Peyer's patch (tissue), 4 donors: ENCODE measurements around the gene TEX13D.

Experiments used
- POLR2A ChIP-seq, 2 donors: fragments of 450-650 bp; IDR thresholded peaks; one replicate each; pipeline ENCODE4 v1.5.1; 2017; ENCODE audit warnings: antibody characterized with exemption in 2 of 2, mild to moderate bottlenecking in 2 of 2, moderate library complexity in 2 of 2
- TF ChIP-seq, protein P1 (sequence below), 6 experiments: fragments of 450-650 bp in 4 of 6; fragments of 200-600 bp in 2 of 6; sonication (generic) in 1 of 6; IDR thresholded peaks; one replicate each; pipeline ENCODE4 v1.5.1; 2017 to 2019; ENCODE audit warnings: antibody characterized with exemption in 6 of 6, mild to moderate bottlenecking in 3 of 6, moderate library complexity in 1 of 6

DNA sequence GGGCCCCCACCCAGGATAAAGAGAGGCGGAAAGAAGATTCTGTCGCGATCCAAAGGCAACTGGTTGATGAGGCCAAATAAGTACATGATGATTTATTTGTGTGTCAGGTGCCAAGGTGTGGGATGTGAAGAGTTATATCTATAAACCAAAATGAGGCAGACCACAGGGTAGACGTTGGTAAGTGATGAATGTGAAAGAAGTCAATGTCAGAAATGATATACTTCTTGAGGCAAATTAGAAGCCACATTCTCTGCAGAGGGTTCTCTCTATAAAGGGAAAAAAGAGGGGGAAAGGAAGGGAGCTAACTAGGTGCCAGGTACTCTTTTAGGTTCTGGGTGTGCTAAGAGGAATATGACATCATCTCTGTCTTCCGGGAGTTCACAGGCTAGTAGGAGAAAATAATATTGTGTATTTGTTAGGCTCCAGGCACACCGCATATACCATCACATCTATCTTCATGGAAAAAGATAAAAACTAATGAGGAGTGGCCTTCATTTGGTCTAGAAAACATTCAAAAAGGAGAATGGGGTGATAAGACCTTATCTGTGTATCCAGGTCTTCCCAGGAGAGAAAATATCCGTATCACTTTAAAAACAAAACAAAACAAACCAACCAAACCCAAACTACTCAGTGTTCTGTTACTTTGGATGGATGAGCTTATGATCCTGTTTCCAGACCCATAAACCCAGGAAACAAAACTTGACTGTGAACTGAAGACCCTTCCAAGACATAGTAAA lies 9.1 kb downstream of the TEX13D start:
- TF ChIP-seq, protein P1, sequence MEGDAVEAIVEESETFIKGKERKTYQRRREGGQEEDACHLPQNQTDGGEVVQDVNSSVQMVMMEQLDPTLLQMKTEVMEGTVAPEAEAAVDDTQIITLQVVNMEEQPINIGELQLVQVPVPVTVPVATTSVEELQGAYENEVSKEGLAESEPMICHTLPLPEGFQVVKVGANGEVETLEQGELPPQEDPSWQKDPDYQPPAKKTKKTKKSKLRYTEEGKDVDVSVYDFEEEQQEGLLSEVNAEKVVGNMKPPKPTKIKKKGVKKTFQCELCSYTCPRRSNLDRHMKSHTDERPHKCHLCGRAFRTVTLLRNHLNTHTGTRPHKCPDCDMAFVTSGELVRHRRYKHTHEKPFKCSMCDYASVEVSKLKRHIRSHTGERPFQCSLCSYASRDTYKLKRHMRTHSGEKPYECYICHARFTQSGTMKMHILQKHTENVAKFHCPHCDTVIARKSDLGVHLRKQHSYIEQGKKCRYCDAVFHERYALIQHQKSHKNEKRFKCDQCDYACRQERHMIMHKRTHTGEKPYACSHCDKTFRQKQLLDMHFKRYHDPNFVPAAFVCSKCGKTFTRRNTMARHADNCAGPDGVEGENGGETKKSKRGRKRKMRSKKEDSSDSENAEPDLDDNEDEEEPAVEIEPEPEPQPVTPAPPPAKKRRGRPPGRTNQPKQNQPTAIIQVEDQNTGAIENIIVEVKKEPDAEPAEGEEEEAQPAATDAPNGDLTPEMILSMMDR (IDR thresholded peaks at IDR 0.05) = no peak
- TF ChIP-seq POLR2A (IDR thresholded peaks at IDR 0.05) = no peak
